ENCODE data around the gene GREM2.

The GREM2 gene

GRCh38 chr1:240562779-240563178 lies 49.2 kb downstream of the GREM2 start:
- TF ChIP-seq SUZ12 (IDR thresholded peaks at IDR 0.05; ENCODE audit: extremely low read depth, insufficient read depth, insufficient read length) (no peak), ZNF274 (IDR thresholded peaks at IDR 0.05; ENCODE audit: low read depth, low read length) (no peak), YY1 (IDR thresholded peaks at IDR 0.05; ENCODE audit: insufficient read depth, insufficient read length) (no peak)
- H3K36me3 ChIP-seq (ENCODE audit: insufficient read depth, insufficient read length, low read length): no peaks in the 10 kb centered on the region
- no peak for DNase-seq (ENCODE audit: low read depth, low spot score)
- H3K4me1 ChIP-seq (ENCODE audit: insufficient read depth, insufficient read length): no peaks in the 10 kb centered on the region
- H3K9me3 ChIP-seq (ENCODE audit: insufficient read depth, low read length): no peaks in the 10 kb centered on the region
- no peak overlapping the region for H3K4me3 ChIP-seq (ENCODE audit: insufficient read length, low read depth)
- H3K27me3 ChIP-seq (ENCODE audit: insufficient read depth, insufficient read length): no peaks in the 10 kb centered on the region
- no peak overlapping the region for H3K9ac ChIP-seq (ENCODE audit: insufficient read length, low read depth)

- H3K36me3 ChIP-seq (ENCODE audit: insufficient read depth, insufficient read length, low read length): no peaks in the 10 kb centered on the region
- H3K9me3 ChIP-seq (ENCODE audit: insufficient read depth, low read length): no peaks in the 10 kb centered on the region
- no peaks in the 10 kb centered on the region for H3K4me1 ChIP-seq (ENCODE audit: insufficient read depth, insufficient read length)
- DNase-seq (ENCODE audit: low read depth, low spot score): no peak
- H3K9ac ChIP-seq (ENCODE audit: insufficient read length, low read depth): no peak overlapping the region
- H3K4me3 ChIP-seq (ENCODE audit: insufficient read length, low read depth): no peak overlapping the region
- H3K27me3 ChIP-seq (ENCODE audit: insufficient read depth, insufficient read length): no peaks in the 10 kb centered on the region
- TF ChIP-seq ZNF274 (IDR thresholded peaks at IDR 0.05; ENCODE audit: low read depth, low read length): no peak
- TF ChIP-seq SUZ12 (IDR thresholded peaks at IDR 0.05; ENCODE audit: extremely low read depth, insufficient read depth, insufficient read length): no peak
- no peak for TF ChIP-seq YY1 (IDR thresholded peaks at IDR 0.05; ENCODE audit: insufficient read depth, insufficient read length)
These were observed 49.8 kb downstream of the GREM2 start for GRCh38 chr1:240562111-240562590.

- Histone ChIP-seq H3K9me3 (ENCODE audit: insufficient read depth, low read length) (no peaks in the 10 kb centered on the region), H3K4me3 (ENCODE audit: insufficient read length, low read depth) (no peak overlapping the region), H3K36me3 (ENCODE audit: insufficient read depth, insufficient read length, low read length) (no peaks in the 10 kb centered on the region), H3K27me3 (ENCODE audit: insufficient read depth, insufficient read length) (no peaks in the 10 kb centered on the region), H3K9ac (ENCODE audit: insufficient read length, low read depth) (no peak overlapping the region), H3K4me1 (ENCODE audit: insufficient read depth, insufficient read length) (no peaks in the 10 kb centered on the region)
- TF ChIP-seq YY1 (IDR thresholded peaks at IDR 0.05; ENCODE audit: insufficient read depth, insufficient read length) (no peak), SUZ12 (IDR thresholded peaks at IDR 0.05; ENCODE audit: extremely low read depth, insufficient read depth, insufficient read length) (no peak), ZNF274 (IDR thresholded peaks at IDR 0.05; ENCODE audit: low read depth, low read length) (no peak)
- DNase-seq (ENCODE audit: low read depth, low spot score): no peak
These were observed 52.2 kb downstream of the GREM2 start for GRCh38 chr1:240559781-240560180.

GRCh38 chr1:240555524-240555923 lies 56.4 kb downstream of the GREM2 start:
- Histone ChIP-seq H3K4me3 (ENCODE audit: insufficient read length, low read depth) (no peak overlapping the region), H3K36me3 (ENCODE audit: insufficient read depth, insufficient read length, low read length) (no peaks in the 10 kb centered on the region), H3K4me1 (ENCODE audit: insufficient read depth, insufficient read length) (no peaks in the 10 kb centered on the region), H3K27me3 (ENCODE audit: insufficient read depth, insufficient read length) (no peaks in the 10 kb centered on the region), H3K9me3 (ENCODE audit: insufficient read depth, low read length) (no peaks in the 10 kb centered on the region), H3K9ac (ENCODE audit: insufficient read length, low read depth) (no peak overlapping the region)
- TF ChIP-seq SUZ12 (IDR thresholded peaks at IDR 0.05; ENCODE audit: extremely low read depth, insufficient read depth, insufficient read length) (no peak), ZNF274 (IDR thresholded peaks at IDR 0.05; ENCODE audit: low read depth, low read length) (no peak), YY1 (IDR thresholded peaks at IDR 0.05; ENCODE audit: insufficient read depth, insufficient read length) (no peak)
- DNase-seq (ENCODE audit: low read depth, low spot score): no peak

- no peak overlapping the region for H3K9ac ChIP-seq (ENCODE audit: insufficient read length, low read depth)
- TF ChIP-seq ZNF274 (IDR thresholded peaks at IDR 0.05; ENCODE audit: low read depth, low read length) (no peak), YY1 (IDR thresholded peaks at IDR 0.05; ENCODE audit: insufficient read depth, insufficient read length) (no peak), SUZ12 (IDR thresholded peaks at IDR 0.05; ENCODE audit: extremely low read depth, insufficient read depth, insufficient read length) (no peak)
- no peaks in the 10 kb centered on the region for H3K9me3 ChIP-seq (ENCODE audit: insufficient read depth, low read length)
- no peaks in the 10 kb centered on the region for H3K36me3 ChIP-seq (ENCODE audit: insufficient read depth, insufficient read length, low read length)
- no peaks in the 10 kb centered on the region for H3K4me1 ChIP-seq (ENCODE audit: insufficient read depth, insufficient read length)
- no peak overlapping the region for H3K4me3 ChIP-seq (ENCODE audit: insufficient read length, low read depth)
- no peaks in the 10 kb centered on the region for H3K27me3 ChIP-seq (ENCODE audit: insufficient read depth, insufficient read length)
- DNase-seq (ENCODE audit: low read depth, low spot score): no peak
These were observed 58.6 kb downstream of the GREM2 start for GRCh38 chr1:240553351-240553750.

GRCh38 chr1:240539769-240540414 lies 72.1 kb downstream of the GREM2 start:
- H3K4me3 ChIP-seq (ENCODE audit: insufficient read length, low read depth): no peak overlapping the region
- H3K4me1 ChIP-seq (ENCODE audit: insufficient read depth, insufficient read length): no peaks in the 10 kb centered on the region
- DNase-seq (ENCODE audit: low read depth, low spot score): peak; percentile 27
- TF ChIP-seq SUZ12 (IDR thresholded peaks at IDR 0.05; ENCODE audit: extremely low read depth, insufficient read depth, insufficient read length) (no peak), ZNF274 (IDR thresholded peaks at IDR 0.05; ENCODE audit: low read depth, low read length) (no peak), YY1 (IDR thresholded peaks at IDR 0.05; ENCODE audit: insufficient read depth, insufficient read length) (no peak)
- no peak overlapping the region for H3K9ac ChIP-seq (ENCODE audit: insufficient read length, low read depth)
- no peaks in the 10 kb centered on the region for H3K36me3 ChIP-seq (ENCODE audit: insufficient read depth, insufficient read length, low read length)
- H3K9me3 ChIP-seq (ENCODE audit: insufficient read depth, low read length): no peaks in the 10 kb centered on the region
- peaks cover 33% of the 10 kb centered on the region for H3K27me3 ChIP-seq (ENCODE audit: insufficient read depth, insufficient read length)

GRCh38 chr1:240538776-240539430 lies 73.1 kb downstream of the GREM2 start:
- H3K36me3 ChIP-seq (ENCODE audit: insufficient read depth, insufficient read length, low read length): no peaks in the 10 kb centered on the region
- no peaks in the 10 kb centered on the region for H3K9me3 ChIP-seq (ENCODE audit: insufficient read depth, low read length)
- no peak for TF ChIP-seq SUZ12 (IDR thresholded peaks at IDR 0.05; ENCODE audit: extremely low read depth, insufficient read depth, insufficient read length)
- TF ChIP-seq ZNF274 (IDR thresholded peaks at IDR 0.05; ENCODE audit: low read depth, low read length): no peak
- no peak for TF ChIP-seq YY1 (IDR thresholded peaks at IDR 0.05; ENCODE audit: insufficient read depth, insufficient read length)
- H3K27me3 ChIP-seq (ENCODE audit: insufficient read depth, insufficient read length): peaks cover 33% of the 10 kb centered on the region
- DNase-seq (ENCODE audit: low read depth, low spot score): no peak
- no peaks in the 10 kb centered on the region for H3K4me1 ChIP-seq (ENCODE audit: insufficient read depth, insufficient read length)
- no peak overlapping the region for H3K4me3 ChIP-seq (ENCODE audit: insufficient read length, low read depth)
- no peak overlapping the region for H3K9ac ChIP-seq (ENCODE audit: insufficient read length, low read depth)

All from NT2/D1 (cell line).